ENCODE data around the gene RNU7-1. TPM values are rescaled to one million over a fixed set of nuclear protein-coding genes. Genes with fewer than 3 reads are reported as not detected.

Gene RNU7-1
- total and polyA plus RNA-seq, 2 experiments from 2014 or later, result not detected

DNA sequence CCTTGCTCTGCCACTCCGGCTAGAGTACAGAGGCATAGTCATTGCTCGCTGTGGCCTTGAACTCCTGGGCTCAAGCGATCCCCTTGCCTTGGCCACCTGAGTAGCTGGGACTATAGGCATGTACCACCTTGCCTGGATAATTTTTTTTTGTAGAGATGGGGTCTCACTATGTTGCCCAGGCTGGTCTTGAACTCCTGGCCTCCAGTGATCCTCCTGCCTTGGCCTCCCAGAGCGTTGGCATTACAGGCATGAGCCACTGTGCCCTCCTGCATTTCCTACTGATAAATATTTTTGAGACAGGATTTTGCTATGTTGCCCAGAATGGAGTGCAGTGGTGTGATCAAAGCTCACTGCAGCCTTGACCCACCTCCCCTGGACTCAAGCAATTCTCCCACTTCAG lies 36.5 kb downstream of the RNU7-1 start:
- no peak overlapping the region for H2AFZ ChIP-seq
- H3K4me2 ChIP-seq, result no peak overlapping the region
- H3K79me2 ChIP-seq, result peaks cover 4% of the 10 kb centered on the region
- H3K9me2 ChIP-seq (replicated peaks; ENCODE audit: insufficient read depth), result no peaks in the 10 kb centered on the region
- no peak for DNase-seq (ENCODE audit: low spot score)
- H3K4me1 ChIP-seq (ENCODE audit: insufficient read depth), result peaks cover 27% of the 10 kb centered on the region
- H3K36me3 ChIP-seq (replicated peaks; ENCODE audit: insufficient read depth, low read depth), result peaks cover 3% of the 10 kb centered on the region
- H3K27me3 ChIP-seq, result no peaks in the 10 kb centered on the region
- peak overlapping the region; percentile 92 for H3K27ac ChIP-seq
- no peaks in the 10 kb centered on the region for H3K9me3 ChIP-seq (ENCODE audit: low read depth)
- no peak overlapping the region for H3K4me3 ChIP-seq
- WGBS (ENCODE audit: low lambda C conversion rate, missing lambda C conversion rate), result 97% methylated on average over 4 of the region's 4 CpGs
- no peaks in the 10 kb centered on the region for H4K20me1 ChIP-seq (ENCODE audit: insufficient read depth, poor library complexity, severe bottlenecking)
- no peak for TF ChIP-seq EZH2 (IDR thresholded peaks at IDR 0.05; ENCODE audit: borderline replicate concordance)
- no peak for TF ChIP-seq CTCF (IDR thresholded peaks at IDR 0.05; ENCODE audit: poor library complexity)
- no peak for TF ChIP-seq EZH2phosphoT487 (IDR thresholded peaks at IDR 0.05; ENCODE audit: low read depth, severe bottlenecking, unreplicated experiment)

DNA sequence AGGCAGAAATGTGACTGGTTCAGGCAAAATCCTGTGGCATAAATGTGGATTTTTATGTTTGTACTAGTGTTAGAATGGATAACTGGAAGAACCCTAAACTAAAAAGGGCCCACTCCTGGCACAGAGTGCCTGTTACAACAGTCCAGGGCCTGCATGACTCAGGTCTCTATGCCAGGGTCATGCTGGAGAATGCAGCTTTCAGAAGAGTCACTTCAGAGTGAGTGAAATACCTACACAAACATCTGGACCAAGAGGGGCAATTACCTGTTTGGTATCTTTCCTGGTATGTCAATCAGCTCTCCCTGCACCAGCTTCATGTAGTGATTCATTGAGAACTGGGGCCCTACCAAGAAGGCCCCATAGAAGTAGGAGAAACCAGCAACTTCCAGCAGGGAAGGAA lies 37.1 kb downstream of the RNU7-1 start:
- Histone ChIP-seq H3K27me3 (no peaks in the 10 kb centered on the region), H3K9me3 (ENCODE audit: low read depth) (no peaks in the 10 kb centered on the region), H3K36me3 (replicated peaks; ENCODE audit: insufficient read depth, low read depth) (peaks cover 3% of the 10 kb centered on the region), H3K4me2 (peak overlapping the region; percentile 50), H3K79me2 (peaks cover 4% of the 10 kb centered on the region), H4K20me1 (ENCODE audit: insufficient read depth, poor library complexity, severe bottlenecking) (no peaks in the 10 kb centered on the region), H3K4me3 (no peak overlapping the region), H2AFZ (no peak overlapping the region), H3K4me1 (ENCODE audit: insufficient read depth) (peaks cover 27% of the 10 kb centered on the region), H3K27ac (peak overlapping the region; percentile 92), H3K9me2 (replicated peaks; ENCODE audit: insufficient read depth) (no peaks in the 10 kb centered on the region)
- DNase-seq (ENCODE audit: low spot score), result no peak
- no peak for TF ChIP-seq EZH2 (IDR thresholded peaks at IDR 0.05; ENCODE audit: borderline replicate concordance)

DNA sequence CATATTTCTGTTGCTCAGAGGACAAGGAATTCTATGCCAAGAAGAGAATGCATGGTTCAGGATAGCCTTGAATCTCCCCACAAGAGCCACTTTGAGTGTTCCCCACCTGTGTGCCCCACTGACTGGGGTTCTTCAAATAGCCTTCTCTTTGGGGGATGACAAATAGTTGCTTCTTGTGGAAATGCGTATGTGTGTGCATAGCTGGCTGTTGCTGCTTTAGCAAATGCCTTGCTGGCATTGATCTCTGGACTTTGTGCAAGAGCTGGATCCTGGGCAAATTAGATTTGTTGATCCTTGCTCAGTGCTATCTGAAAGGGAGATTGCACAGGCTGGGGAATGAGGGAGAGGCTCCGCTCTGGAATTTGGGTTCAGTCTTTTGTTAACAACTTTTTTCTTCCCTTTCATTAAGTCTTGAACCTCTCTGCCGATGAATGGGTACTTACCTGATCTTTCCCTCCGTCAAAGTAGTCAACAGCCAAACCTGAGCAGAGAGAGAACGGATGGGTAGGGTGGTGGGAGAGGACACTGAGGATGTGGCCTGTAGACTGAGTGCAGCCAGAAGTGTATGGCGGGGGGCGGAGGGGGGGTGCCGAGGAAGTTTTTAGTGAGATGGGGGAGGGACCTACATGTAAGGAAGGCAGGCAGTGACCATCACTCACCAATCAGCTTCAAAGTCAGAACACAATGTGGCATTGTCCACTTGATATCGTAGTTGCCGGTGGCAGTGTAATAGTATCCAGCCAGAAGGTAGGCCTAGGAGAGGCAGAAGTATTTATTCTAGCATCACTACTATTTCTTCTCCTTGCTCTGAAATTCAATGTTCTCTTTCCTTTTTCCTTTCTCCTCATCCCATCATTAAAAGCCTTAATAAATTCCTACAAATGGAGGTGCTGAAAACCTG lies 37.8 kb downstream of the RNU7-1 start:
- Histone ChIP-seq H2AFZ (no peak overlapping the region), H3K27ac (peak overlapping the region; percentile 92), H3K9me3 (ENCODE audit: low read depth) (no peaks in the 10 kb centered on the region), H3K4me2 (peak overlapping the region; percentile 50), H3K9me2 (replicated peaks; ENCODE audit: insufficient read depth) (no peaks in the 10 kb centered on the region), H4K20me1 (ENCODE audit: insufficient read depth, poor library complexity, severe bottlenecking) (no peaks in the 10 kb centered on the region), H3K27me3 (no peaks in the 10 kb centered on the region), H3K4me1 (ENCODE audit: insufficient read depth) (peaks cover 27% of the 10 kb centered on the region), H3K36me3 (replicated peaks; ENCODE audit: insufficient read depth, low read depth) (peaks cover 3% of the 10 kb centered on the region), H3K4me3 (no peak overlapping the region), H3K79me2 (peaks cover 4% of the 10 kb centered on the region)
- DNase-seq (ENCODE audit: low spot score), result peak; percentile 63
- TF ChIP-seq EZH2 (IDR thresholded peaks at IDR 0.05; ENCODE audit: borderline replicate concordance), result no peak
- no peak for TF ChIP-seq CTCF (IDR thresholded peaks at IDR 0.05; ENCODE audit: poor library complexity)
- no peak for TF ChIP-seq EZH2phosphoT487 (IDR thresholded peaks at IDR 0.05; ENCODE audit: low read depth, severe bottlenecking, unreplicated experiment)
- WGBS (ENCODE audit: low lambda C conversion rate, missing lambda C conversion rate), result 67% methylated on average over 7 of the region's 10 CpGs

DNA sequence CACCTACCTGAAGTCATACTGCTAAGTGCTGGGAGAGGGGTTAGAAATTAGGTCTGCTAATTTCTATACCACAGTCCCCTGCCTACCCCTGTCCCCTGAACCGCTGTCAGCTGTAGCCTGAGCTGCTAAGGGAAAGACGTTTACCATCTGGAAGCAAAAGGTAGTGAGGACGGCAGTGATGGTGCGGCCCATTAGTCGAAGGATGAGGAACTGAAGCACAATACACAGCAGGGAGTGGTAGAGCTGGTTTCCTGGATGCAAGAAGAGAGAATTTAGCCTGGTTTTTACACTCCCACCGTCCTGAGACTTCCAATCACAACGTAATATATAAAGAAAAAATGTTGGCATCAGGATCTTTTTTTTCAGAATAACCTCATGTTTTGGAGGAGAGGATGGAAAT lies 38.9 kb downstream of the RNU7-1 start:
- TF ChIP-seq EZH2 (IDR thresholded peaks at IDR 0.05; ENCODE audit: borderline replicate concordance) (no peak), CTCF (IDR thresholded peaks at IDR 0.05; ENCODE audit: poor library complexity) (no peak), EZH2phosphoT487 (IDR thresholded peaks at IDR 0.05; ENCODE audit: low read depth, severe bottlenecking, unreplicated experiment) (no peak)
- H3K9me3 ChIP-seq (ENCODE audit: low read depth), result no peaks in the 10 kb centered on the region
- peaks cover 27% of the 10 kb centered on the region for H3K4me1 ChIP-seq (ENCODE audit: insufficient read depth)
- no peak for DNase-seq (ENCODE audit: low spot score)
- no peaks in the 10 kb centered on the region for H3K27me3 ChIP-seq
- H3K27ac ChIP-seq, result peak overlapping the region; percentile 92
- 92% methylated on average over 7 of the region's 7 CpGs for WGBS (ENCODE audit: low lambda C conversion rate, missing lambda C conversion rate)
- no peak overlapping the region for H3K4me2 ChIP-seq
- no peak overlapping the region for H2AFZ ChIP-seq
- peaks cover 4% of the 10 kb centered on the region for H3K79me2 ChIP-seq
- peaks cover 3% of the 10 kb centered on the region for H3K36me3 ChIP-seq (replicated peaks; ENCODE audit: insufficient read depth, low read depth)
- H3K9me2 ChIP-seq (replicated peaks; ENCODE audit: insufficient read depth), result no peaks in the 10 kb centered on the region
- no peak overlapping the region for H3K4me3 ChIP-seq
- H4K20me1 ChIP-seq (ENCODE audit: insufficient read depth, poor library complexity, severe bottlenecking), result no peaks in the 10 kb centered on the region

Measured in hepatocyte (in vitro differentiated cells).